ENCODE results near the gene AGBL4.

The AGBL4 gene

GRCh38 chr1:49694251-49694827 lies 329.4 kb downstream of the AGBL4 start:
- DNase-seq, result no peak

- no peak for DNase-seq
Observed at GRCh38 chr1:49686107-49686506, 337.6 kb downstream of the AGBL4 start.

- no peak for DNase-seq
Observed at GRCh38 chr1:49677706-49678105, 346.0 kb downstream of the AGBL4 start.

GRCh38 chr1:49651136-49651535 lies 372.6 kb downstream of the AGBL4 start:
- DNase-seq, result no peak

- DNase-seq, result no peak
Observed at GRCh38 chr1:49630156-49630555, 393.6 kb downstream of the AGBL4 start.

- DNase-seq, result no peak
Observed at GRCh38 chr1:49627781-49628180, 396.0 kb downstream of the AGBL4 start.

- no peak for DNase-seq
Observed at GRCh38 chr1:49626472-49626871, 397.3 kb downstream of the AGBL4 start.

GRCh38 chr1:49622877-49623276 lies 400.9 kb downstream of the AGBL4 start:
- DNase-seq, result no peak

GRCh38 chr1:49606082-49606481 lies 417.7 kb downstream of the AGBL4 start:
- no peak for DNase-seq

- DNase-seq, result no peak
Observed at GRCh38 chr1:49597436-49597835, 426.3 kb downstream of the AGBL4 start.

- DNase-seq, result no peak
Observed at GRCh38 chr1:49576327-49576901, 447.3 kb downstream of the AGBL4 start.

- DNase-seq, result no peak
Observed at GRCh38 chr1:49556676-49557234, 467.0 kb downstream of the AGBL4 start.

- no peak for DNase-seq
Observed at GRCh38 chr1:49552101-49552500, 471.7 kb downstream of the AGBL4 start.

- no peak for DNase-seq
Observed at GRCh38 chr1:49544615-49545014, 479.1 kb downstream of the AGBL4 start.

GRCh38 chr1:49541096-49541752 lies 482.5 kb downstream of the AGBL4 start:
- DNase-seq, result no peak

- peak in 1 of 5 experiments; percentile 44 for DNase-seq
Observed at GRCh38 chr1:49527606-49528305, 496.0 kb downstream of the AGBL4 start.

- DNase-seq, result no peak
Observed at GRCh38 chr1:49526672-49527071, 497.1 kb downstream of the AGBL4 start.

GRCh38 chr1:49523764-49524163 lies 500.0 kb downstream of the AGBL4 start:
- no peak for DNase-seq

- no peak for DNase-seq
Observed at GRCh38 chr1:49466961-49467360, 556.8 kb downstream of the AGBL4 start.

- no peak for DNase-seq
Observed at GRCh38 chr1:49465486-49466185, 558.1 kb downstream of the AGBL4 start.

GRCh38 chr1:49448200-49448599 lies 575.6 kb downstream of the AGBL4 start:
- DNase-seq, result no peak

- no peak for DNase-seq
Observed at GRCh38 chr1:49436865-49437264, 586.9 kb downstream of the AGBL4 start.

GRCh38 chr1:49435291-49435690 lies 588.5 kb downstream of the AGBL4 start:
- DNase-seq, result no peak
